SK-N-MC (cell line): ENCODE measurements around the gene B4GALT2.

Experiments used
- EZH2 ChIP-seq: fragments of 200-600 bp; sonication (generic); IDR thresholded peaks from one replicate; pipeline ENCODE4 v1.6.1; 2017; ENCODE audit warnings: antibody characterized with exemption
- FOXP2 ChIP-seq: optimal IDR thresholded peaks from 2 replicates; pipeline ENCODE3; 2011; ENCODE audit warnings: mild to moderate bottlenecking, moderate library complexity; ENCODE audit not compliant: insufficient read depth; ENCODE audit errors: extremely low read length, control extremely low read depth
- POLR2AphosphoS5 ChIP-seq: IDR thresholded peaks from 2 replicates; pipeline ENCODE4 v1.6.1; 2012; ENCODE audit warnings: mild to moderate bottlenecking, low read depth, low read length, borderline replicate concordance

GRCh38 chr1:44031252-44032169 is 52.5 kb downstream of the B4GALT2 start, which contains the start of gene SLC6A9:
- TF ChIP-seq EZH2 (no peak), POLR2AphosphoS5 (peak; percentile 41; the same call in 1 of the 2 replicates), FOXP2 (no peak)
